ENCODE results near the gene MDM1.

Gene MDM1

DNA sequence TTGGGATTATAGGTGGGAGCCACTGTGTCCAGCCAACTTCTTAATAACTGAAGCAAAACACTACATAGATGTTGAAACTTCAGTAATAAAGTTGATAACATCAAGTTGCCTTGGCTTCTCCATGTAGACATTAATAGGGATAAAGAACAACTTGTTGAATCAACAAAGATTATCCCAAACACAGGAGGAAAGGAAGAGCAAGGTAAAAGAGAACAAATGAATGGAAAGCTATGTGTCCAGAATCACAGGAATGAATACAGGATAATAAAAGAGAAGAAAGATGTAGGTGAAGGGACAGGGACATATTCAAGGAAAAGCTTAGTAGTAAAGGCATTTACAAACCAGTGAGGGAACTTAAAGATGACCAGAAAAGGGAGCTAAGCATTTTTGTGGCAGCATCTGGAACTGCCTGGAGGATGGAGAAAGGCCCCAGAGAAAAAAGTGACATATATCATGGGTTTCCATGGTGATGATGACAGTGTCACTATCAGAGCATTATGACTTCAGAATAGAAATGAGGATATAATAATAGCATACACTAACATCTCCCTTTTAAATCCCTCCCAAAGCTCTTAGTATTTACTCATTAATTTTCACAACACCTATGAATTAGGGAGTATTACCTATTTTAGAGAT lies 24.0 kb upstream of the MDM1 start:
- no peak for DNase-seq

DNA sequence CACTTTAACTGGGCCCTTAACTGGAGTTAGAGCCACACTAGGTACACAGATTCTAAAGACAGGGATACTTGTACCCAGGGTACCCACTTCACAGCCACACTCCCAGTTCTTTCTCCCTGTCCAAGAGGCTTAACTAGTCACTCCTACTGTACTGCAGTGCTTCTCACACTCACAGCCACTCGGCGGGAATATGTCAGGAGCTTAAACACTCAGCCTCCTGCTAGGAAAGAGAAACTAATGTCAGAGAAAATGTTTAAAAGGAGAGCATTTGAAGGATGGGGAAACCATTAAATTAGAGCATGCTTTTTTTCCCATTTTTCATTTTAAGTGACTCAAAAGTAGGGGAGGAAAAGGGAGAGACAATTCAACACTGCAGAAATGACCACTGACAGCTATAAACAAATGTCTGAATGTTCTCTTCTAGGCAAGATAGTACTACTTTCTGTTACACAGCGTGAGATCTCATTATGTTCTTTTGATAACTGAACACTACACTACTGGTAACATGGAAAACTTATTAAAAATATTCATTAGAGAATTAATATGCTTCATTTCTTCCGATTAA lies 22.9 kb upstream of the MDM1 start:
- DNase-seq: no peak

DNA sequence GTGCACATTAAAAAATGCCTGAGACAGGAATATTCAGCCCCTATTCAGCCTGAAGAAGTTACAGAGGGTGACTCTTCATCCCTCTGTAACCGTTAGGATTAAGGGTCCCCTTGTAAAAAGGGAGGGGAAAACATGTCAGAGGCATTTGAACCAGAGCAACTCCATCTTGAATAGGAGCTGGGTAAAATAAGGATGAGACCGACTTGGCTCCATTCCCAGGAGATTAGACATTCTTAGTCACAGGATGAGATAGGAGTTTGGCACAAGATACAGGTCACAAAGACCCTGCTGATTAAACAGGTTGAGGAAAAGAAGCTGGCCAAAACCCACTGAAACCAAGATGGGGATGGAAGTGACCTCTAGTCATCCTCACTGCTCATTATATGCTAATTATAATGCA lies 19.9 kb upstream of the MDM1 start:
- no peak for DNase-seq

DNA sequence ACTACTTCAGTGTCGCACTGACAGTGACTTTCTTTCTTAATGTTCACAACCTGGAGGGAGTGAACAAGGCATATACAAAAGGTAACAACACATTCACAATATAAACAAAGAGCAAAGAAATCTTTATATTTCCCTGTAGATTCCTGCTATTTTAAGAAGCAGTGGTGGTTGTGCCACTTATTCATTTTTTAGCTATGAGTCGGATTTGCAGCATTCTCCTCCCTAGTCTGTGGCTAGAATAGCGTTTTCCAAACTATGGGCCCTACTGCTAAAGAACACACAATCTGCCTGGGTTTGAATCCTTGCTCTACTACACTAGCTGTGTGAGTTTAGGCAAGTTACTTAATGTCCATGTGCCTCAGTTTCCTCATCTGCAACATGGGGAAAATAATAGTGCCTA lies 18.6 kb upstream of the MDM1 start:
- DNase-seq: no peak

GRCh38 chr12:68349921-68350606 lies 17.9 kb upstream of the MDM1 start:
- no peak for DNase-seq

GRCh38 chr12:68349220-68349621 lies 17.1 kb upstream of the MDM1 start:
- DNase-seq: no peak

DNA sequence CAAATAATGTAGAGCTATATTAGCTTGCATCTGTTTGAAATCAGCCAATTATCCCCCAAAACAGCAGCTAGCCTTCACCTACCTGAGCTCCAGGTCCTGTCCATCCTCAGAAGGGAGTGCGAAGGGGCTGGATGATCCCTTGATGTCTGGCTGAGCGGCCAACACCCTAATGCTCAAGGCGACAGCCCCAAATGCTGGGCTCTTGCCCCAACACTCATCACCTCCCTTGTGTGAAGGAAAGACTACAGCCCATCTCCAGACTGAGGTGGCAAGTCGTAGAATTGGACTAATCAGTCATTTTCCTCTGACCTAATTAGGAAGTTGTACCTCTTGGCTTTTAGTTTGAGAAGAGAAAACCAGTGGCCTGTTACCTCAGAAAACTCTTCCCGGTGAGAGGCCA lies 16.3 kb upstream of the MDM1 start:
- DNase-seq: no peak

DNA sequence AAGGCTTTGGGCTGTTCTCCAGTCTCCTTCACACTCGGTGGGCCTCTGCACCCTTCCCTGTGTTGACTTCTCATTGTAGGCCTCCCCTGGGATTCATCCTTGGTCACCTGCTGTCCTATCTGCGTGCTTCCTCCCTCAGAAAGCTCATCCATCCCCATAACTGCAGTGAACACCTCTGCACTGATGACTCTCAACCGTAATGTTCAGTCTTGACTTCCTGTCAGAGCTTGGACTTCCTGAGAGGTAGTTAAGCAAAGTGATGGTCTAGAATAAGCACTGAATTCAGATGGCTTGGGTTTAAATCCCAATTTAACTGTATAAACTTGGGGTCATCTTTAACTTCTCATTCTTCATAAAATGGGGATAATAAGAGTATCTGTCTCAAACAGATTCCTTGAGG lies 13.6 kb upstream of the MDM1 start:
- no peak for DNase-seq

DNA sequence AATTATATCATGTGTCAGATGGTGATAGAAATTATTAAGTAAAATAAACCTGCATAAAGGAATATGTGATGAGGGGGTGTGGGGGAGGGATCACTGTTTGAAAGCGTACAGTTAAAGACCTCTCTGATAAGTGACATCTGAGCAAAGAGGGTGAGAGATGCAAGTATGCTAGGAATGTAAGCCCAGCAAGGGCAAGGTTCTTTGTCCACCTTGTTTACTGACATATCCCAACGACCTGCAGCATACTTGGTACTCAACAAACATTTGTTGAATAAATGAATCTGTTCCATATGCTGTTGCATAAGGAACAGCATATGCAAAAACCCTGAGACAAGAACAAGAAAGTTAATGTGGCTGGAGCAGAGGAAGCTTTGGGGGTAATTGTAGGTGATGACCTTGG lies 12.0 kb upstream of the MDM1 start:
- no peak for DNase-seq

DNA sequence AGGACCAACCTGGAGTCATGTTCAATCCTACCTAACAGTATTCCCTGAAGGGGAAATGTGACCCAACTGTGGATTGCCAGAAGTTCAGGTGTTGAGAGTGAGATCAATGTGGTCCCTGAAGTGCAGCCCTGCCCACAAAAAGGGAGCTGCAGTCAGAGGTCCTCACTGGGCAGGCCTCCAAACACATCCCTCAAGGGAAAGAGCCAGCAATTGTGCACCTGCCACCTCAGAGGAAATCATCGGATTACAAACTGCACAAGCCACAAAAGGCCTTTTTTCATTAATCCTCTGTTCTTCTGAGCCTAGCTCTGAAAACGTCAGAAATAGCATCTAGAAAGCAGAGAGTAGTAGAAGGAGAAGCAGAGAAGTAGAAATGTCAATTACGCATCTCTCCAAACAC lies 10.8 kb upstream of the MDM1 start:
- DNase-seq: no peak

DNA sequence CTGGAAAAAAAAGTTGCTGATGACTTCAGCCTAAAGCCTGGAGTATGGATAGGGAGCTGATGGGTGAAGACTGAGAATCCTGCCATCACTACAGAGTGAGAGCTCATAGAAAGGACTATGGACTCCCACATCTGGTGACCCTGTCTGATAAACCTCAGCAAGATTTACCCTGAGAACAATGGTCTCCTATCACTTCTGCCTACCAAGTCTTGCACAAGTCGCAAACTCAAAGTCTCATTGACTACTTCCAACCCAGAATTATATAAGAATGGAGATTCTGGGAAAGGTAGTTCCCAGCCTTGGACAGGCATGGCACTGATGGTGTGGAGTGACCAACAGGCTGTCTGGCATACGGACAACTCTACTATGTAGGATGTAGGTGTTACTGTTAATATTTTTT lies 9.7 kb upstream of the MDM1 start:
- no peak for DNase-seq

GRCh38 chr12:68340404-68341270 lies 8.5 kb upstream of the MDM1 start:
- no peak for DNase-seq

- DNase-seq: no peak
Measured at GRCh38 chr12:68336889-68337303, 4.7 kb upstream of the MDM1 start.

- DNase-seq: no peak
Measured at GRCh38 chr12:68335462-68335861, 3.3 kb upstream of the MDM1 start.

- DNase-seq: peak; percentile 47
Measured at GRCh38 chr12:68334132-68334531, 2.0 kb upstream of the MDM1 start.

GRCh38 chr12:68332728-68333630 lies 817 bp upstream of the MDM1 start:
- no peak for DNase-seq

GRCh38 chr12:68331500-68331868 lies 678 bp downstream of the MDM1 start:
- DNase-seq: no peak

DNA sequence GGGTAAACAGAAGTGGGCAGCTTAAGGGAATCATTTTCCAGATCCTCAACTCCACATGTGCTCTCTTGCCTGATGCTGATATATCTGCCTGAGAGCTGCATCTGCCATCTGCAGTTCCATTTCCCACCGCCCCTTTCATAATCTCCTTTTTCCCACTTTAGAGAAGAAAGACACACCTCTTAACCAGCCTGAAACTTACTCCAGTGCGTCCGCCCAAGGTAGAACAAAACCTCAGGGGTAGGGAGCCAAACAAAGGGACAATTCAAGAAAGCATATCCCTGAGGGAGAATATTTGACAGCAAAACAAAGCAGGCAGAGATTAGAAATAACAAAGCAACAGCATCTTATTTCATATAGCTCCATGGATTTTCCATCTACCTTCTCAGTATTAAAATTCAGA lies 4.3 kb downstream of the MDM1 start:
- DNase-seq: no peak

DNA sequence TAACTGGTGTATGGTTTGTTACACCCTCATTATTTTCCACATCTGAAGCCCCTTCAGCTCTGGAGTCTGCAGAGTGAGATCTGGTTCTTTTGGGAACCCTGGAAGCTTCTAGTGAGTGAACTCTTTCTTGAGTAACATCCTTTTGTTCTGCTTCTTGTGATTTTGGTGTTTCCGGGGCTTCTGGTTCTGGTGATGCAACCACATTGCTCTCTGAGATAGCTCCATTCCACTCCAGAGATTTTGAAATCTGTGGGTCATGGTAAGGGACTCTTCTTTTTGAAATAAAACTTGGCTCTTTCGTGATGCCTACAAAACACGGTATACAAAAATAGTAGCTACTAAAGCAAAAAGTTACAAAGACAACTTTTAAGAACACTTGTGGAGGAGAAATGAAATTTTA lies 5.4 kb downstream of the MDM1 start:
- no peak for DNase-seq

DNA sequence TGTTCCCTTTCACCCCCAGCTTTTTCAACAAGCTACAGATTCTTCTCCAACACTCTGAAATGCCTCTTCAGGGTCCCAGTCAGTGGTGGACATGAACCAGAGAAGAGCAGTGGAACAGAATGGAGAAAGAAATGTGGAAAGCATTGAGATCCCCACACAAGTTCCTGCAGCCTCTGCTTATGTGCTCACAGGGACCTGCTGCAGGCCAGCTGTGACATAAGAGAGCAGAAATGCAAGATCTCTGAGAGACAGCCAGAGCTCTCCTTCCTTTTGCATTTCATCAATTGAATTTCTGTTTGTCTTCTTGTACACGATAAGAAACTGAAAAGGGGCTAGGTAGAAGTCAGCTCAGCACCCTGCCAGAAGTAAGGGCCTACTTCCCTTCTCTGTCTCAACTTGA lies 6.2 kb downstream of the MDM1 start:
- DNase-seq: no peak

- DNase-seq: no peak
Measured at GRCh38 chr12:68324531-68324930, 7.6 kb downstream of the MDM1 start.

GRCh38 chr12:68321140-68321539 lies 11.0 kb downstream of the MDM1 start:
- DNase-seq: no peak
